HG02938 (cell line): ENCODE data around the gene ASTN1.

Experiments
- ATAC-seq: cut with Tn5 transposase; IDR thresholded peaks from one replicate; pipeline ENCODE4 v1.9.1; 2021; ENCODE audit warnings: mild to moderate bottlenecking, moderate library complexity; ENCODE audit not compliant: unreplicated experiment

ASTN1 gene

GRCh38 chr1:177164380-177165068 lies at the start of gene ASTN1:
ASTN1 (minus strand) TSS chr1:177164712; CDS start chr1:177164676, 36 bp downstream.
- no peak for ATAC-seq

DNA sequence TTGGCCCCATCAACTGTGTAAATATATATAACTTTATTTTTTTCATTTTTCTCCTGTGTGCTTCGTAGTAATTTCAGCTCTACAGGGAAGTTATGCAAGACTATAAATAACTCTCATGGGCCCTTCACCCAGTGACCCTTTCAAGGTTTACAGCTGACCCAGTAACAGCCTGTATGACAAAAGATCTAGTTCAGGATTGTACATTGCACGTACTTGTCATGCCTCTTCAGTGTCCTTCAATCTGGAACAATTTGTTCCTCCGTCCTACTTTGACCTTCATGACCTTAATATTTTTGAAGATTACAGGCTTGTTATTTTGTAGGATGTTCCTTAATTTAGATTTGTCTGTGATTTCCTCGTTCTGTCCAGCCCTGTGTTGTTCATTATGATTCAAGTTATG lies 46.7 kb upstream of the ASTN1 start:
- ATAC-seq, result no peak

DNA sequence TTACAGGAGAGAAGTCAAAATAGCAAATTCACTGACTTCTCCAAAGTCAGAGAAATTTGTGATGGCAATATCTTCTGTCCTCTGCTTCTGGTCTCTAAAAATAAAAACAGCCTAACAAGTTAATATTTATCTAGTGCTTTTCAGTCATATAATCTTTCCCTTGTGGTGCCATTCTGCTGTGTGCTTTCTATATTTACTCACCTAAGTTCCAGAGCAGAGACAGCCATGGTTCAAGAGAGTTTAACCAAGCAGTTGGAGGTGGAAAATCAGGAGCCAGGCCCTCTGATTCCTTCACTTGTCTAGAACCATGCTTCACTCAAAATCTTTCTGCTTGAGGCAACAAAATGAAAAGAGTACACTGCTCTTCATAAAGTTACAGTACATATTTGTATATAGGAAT lies 45.6 kb upstream of the ASTN1 start:
- ATAC-seq, result no peak

GRCh38 chr1:177209357-177209756 lies 44.8 kb upstream of the ASTN1 start:
- no peak for ATAC-seq

- no peak for ATAC-seq
Measured at GRCh38 chr1:177208920-177209319, 44.4 kb upstream of the ASTN1 start.

DNA sequence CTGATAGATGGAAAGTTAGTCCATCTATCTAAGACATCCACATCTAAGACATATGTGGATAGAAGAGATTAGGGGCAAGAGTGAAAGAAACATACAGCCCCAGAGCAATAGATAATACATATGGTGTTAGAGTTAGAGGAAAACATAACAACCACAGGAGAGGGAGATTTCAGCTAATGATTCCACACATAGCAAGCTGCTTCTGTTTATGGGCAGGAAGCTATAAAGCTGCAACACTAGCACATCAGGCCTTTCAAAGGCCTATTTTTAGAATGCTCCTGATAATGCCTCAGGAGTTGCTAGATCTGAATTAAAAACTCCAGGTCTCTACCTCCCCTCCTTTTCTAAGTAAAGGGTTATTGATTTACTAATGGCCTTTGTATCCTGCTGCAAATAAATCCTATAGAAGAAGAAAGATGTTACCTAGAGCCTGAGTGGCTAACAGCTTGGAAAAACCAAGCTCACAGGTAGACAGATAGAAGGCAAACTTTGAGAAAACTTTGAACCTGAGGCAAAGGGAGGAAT lies 42.4 kb upstream of the ASTN1 start:
- ATAC-seq, result no peak

DNA sequence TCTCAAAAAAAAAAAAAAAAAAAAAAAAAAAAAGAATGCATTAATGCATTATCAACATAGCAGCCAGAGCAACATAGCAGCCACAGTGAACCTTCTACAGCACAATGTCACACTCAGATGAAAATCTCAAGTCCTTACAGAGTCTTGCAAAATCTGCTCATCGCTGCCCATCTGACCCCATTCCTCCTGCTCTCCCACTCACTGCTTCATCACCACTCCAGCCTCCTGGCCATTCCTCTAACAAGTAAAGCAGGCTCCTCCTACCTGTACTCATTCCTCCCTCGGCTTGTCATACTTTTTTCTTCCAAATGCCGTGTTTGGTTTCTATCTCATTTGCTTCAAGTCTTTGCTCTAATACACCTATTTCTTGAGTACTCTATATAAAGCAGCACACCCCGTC lies 35.8 kb upstream of the ASTN1 start:
- ATAC-seq, result no peak

DNA sequence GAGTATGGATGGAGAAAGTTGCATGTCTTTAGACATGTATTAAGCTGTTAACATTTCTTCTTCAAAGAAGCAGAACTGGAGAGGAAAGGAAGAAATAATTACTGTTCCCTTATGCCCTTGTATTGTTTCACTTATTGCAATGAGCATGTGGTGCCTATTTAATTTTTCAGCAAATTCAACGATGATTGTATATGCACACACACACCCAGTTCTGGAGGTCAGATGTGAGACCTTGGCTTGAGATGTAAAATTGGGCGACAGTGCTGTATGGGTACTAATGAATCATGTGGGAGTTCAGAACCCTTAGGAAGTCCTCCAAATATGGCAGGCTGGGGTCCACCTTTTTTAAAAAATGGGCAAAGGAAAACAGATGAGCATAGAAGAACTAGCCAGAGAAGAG lies 33.7 kb upstream of the ASTN1 start:
- no peak for ATAC-seq

DNA sequence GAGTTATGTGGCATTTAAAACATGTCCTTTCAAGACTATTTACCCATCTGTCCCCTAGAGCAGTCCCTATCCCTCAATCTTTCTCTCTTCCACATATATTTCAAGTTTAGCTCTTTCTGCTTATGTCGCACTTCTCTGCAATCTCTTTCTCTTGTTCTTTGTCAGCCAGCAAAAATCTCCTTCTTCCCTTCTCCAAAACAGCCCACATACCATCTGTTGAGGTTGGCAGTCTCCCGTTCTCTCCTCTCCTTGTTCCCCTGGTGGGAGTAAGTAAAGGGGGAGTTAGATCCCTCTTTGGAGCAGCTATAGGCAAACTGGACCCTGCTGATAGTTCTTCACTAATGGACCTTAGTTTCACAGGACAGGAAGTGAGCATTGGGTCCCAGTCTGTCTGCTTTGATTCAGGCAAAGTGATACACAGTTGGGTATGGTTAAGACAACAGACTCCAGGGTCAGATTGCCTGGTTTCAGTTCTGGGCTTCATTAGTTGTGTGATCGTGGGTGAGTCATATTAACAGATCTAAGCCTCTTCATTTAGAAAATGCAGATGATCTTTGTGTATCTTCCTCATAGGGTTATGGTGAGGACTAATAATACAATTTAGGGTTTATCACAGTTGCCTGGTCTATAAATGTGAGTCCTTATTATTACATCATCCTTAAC lies 25.9 kb upstream of the ASTN1 start:
- ATAC-seq, result no peak

DNA sequence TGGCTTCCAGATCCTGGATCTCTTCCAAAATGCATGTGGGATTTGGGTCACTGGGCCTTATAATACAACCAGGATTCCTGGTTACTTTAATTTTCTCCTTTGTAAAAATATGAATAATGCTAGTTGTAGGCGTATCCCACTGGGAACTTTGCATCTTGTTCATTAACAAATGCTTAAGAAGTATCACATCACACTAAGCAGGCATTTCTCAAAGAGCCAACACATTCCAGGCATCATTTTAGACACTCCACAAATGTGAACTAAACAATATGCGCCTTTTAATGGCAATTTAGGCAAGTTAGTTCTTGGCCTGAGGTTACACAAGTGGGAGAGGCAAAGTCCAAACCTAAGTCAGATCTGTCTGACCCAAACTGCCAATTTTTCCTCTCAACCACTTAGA lies 22.1 kb upstream of the ASTN1 start:
- no peak for ATAC-seq

DNA sequence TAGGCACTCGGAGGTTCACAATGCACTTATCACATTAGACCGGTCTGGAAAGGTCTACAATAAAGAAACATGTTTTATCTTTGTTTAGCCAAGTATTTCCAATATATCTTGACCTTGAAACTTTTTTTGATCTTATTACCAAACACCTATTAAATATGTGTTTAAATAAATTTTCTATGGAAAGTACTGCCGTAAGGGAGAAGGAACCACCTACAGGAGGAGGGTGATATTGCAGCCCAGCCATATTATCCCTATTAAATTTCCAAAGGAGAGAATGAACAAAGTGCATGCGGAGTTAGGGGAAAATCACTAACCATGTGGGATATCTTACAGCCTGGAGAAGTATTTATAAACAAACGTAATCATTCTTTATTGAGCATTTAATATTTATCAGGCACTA lies 20.7 kb upstream of the ASTN1 start:
- no peak for ATAC-seq

GRCh38 chr1:177183836-177184235 lies 19.3 kb upstream of the ASTN1 start:
- ATAC-seq, result no peak

DNA sequence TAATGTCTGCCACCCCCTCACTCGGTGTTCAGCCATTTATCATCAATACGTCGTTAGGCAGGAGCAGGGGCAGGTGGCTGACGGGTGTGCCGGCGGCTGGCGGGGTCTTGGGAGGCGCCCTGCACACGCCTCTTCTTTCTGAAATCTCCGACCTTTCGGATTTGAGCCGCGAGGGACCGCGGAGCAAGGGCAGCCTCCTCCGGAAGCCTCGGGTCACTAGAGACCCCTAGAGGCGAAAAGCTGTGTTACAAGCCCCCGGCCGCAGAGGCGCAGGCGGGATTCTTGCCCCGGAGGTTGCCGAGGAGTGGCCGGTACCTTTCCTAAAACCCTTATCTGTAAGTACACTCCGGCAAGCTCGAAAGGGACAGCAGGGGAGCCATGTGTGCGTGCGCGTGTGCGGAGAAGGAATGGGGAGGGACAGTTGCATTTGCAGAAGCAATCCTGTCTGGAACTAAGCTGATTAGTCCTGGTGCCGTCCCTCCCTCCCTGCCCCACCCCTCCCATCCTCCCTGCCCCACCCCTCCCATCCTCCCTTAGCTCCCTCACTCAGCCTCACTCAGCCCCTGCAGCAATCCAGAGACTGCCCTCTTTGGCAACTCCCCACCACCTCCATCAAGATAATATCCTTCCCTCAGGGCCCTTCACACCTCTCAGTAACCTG lies 17.2 kb upstream of the ASTN1 start:
- ATAC-seq, result peak; percentile 89

- ATAC-seq, result peak; percentile 27
Measured at GRCh38 chr1:177181280-177181630, 16.7 kb upstream of the ASTN1 start.

GRCh38 chr1:177174921-177175634 lies 10.6 kb upstream of the ASTN1 start:
- no peak for ATAC-seq

DNA sequence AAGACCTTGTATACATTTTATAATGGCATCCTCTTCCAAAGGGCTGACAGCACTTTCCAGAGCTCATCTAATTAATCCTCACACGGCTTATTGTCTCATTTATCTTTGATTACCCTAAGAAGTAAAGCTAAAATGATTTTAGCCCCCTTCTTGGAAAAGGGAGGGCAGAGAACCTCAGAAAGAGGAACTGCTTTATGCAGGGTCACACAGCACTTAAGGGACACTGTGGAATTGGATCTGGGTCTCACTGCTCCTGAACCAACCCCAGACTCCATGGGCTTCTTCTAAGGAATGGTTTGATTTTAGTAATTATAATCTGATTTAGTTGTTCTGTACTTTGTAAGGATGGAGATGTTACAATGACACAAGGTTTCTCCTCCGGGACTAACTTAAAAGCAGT lies 9.5 kb upstream of the ASTN1 start:
- no peak for ATAC-seq

GRCh38 chr1:177172866-177173265 lies 8.4 kb upstream of the ASTN1 start:
- no peak for ATAC-seq

DNA sequence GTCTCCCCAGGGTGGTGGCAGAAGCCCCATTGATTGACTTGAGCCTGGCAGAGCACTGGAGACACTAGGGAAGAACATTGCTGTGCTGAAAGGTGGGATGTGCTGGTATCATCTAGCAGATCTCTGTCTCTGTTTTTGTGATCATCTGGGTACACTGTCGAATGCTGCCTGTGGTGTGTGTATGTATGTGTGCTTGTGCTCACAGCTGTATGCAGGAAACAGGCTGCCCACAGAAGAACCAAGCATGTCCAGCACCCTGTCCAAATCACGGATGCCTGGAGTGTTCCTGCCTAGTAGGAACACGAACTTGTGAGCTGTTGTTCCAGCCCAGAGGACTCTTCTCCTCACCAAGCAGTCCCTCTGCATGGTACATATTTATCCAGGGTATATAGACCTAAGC lies 7.8 kb upstream of the ASTN1 start:
- no peak for ATAC-seq

DNA sequence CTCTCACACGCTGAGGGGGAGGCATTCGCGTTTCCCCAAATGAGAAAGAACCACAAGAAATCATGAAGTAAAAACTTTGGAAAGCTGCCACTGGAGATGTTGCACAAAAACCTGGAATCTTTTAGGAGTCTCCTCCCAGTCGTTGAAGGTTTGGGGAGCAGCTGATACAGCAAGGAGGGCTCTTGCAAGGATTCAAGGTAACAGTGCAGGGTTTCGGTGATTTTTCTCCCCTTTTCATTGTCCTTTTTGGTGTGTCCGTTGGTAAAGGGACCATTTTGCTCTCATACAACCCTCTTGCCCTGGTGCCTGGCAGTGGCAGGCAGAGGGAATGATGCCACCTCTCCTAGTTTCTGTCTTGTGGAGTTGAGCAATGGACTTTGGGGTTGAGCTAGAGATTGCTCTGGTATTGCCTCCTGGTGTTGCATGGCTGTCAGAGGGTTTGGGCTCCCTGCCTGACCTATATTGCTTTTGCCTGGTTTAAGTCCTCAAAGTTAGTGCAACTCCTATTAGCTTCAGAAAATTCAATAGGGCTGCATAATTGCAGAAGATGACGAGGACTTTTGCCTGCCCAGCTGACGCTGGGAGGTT lies 7.1 kb upstream of the ASTN1 start:
- no peak for ATAC-seq

DNA sequence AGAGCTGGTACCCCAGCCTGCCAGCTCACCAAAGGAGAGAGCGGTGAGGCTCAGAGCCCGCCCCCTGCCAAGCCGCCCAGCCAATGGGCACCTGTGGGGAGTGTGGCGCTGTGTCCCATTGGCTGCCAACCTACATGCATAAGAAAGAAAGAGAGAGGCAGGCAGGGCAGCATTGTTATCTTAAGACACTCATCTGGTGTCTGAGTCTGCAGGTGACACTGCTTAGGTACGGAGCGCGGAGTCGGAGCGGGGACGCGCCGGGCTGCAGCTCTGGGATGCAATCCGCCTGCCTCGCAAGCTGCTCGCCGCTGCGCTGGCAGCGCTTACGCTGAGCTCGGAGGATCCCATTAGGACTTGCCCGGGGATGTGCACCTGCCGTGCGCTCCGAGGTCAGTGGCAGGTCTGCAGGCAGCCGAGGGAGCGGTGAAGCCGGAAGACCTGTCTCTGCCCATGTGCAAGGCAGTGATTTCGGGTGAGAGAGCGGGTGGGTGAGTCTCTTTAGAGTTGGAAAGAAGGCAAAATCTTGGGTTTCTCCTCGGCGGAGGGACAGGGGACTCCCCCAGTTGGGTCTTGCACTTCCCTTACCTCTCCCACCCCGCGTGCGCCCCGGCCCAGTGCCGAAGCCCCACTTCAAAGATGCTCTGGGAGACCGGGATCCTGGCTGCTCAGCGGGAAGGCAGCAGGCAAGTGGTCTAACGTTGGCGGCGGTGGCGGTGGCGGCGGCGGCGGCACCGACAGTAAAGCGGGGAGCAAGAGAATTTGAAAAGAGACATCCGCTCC lies 6.4 kb upstream of the ASTN1 start, which contains the start of gene BRINP2:
Gene BRINP2, plus strand, starts transcription at position 203 of the 780 bp plus-strand sequence. CDS start 58,919 bp downstream, outside the sequence.
- ATAC-seq, result no peak
